DMS114 treated with DMSO at 0.1 percent for 48 hours (cell line): ENCODE results near the gene SH2D5.
"Not testable (repeated sequence)": the region's sequence is repeated elsewhere in the genome, so short reads cannot be mapped to it uniquely, and the experiment has no call there.

Source experiments
- DNase-seq: peaks from one replicate; lab custom pipeline; 2025; ENCODE audit not compliant: unreplicated experiment; lab: John Stamatoyannopoulos, UW

The SH2D5 gene

GRCh38 chr1:20728371-20729154 lies 3.9 kb downstream of the SH2D5 start:
- no peak for DNase-seq

- no peak for DNase-seq
Observed at GRCh38 chr1:20727746-20728316, 4.7 kb downstream of the SH2D5 start.

GRCh38 chr1:20726932-20727745 lies 5.4 kb downstream of the SH2D5 start:
- DNase-seq: no peak

GRCh38 chr1:20726118-20726911 lies 6.2 kb downstream of the SH2D5 start:
- DNase-seq: no peak

- DNase-seq: no peak
Observed at GRCh38 chr1:20725189-20726117, 7.0 kb downstream of the SH2D5 start.

- DNase-seq: no peak
Observed at GRCh38 chr1:20724364-20725188, 7.9 kb downstream of the SH2D5 start.

GRCh38 chr1:20723537-20724363 lies 8.8 kb downstream of the SH2D5 start:
- DNase-seq: no peak

- DNase-seq: no peak
Observed at GRCh38 chr1:20723159-20723536, 9.4 kb downstream of the SH2D5 start.

GRCh38 chr1:20721117-20722061 lies 11.1 kb downstream of the SH2D5 start:
- DNase-seq: no peak

GRCh38 chr1:20720631-20721091 lies 11.8 kb downstream of the SH2D5 start:
- DNase-seq: no peak

GRCh38 chr1:20719871-20720620 lies 12.5 kb downstream of the SH2D5 start:
- DNase-seq: no peak

GRCh38 chr1:20719261-20719660 lies 13.2 kb downstream of the SH2D5 start:
- DNase-seq: no peak

- not testable (repeated sequence) for DNase-seq
Observed at GRCh38 chr1:20718343-20718882, 14.1 kb downstream of the SH2D5 start.

GRCh38 chr1:20717452-20718342 lies 14.8 kb downstream of the SH2D5 start, which contains the start of gene KIF17:
Gene KIF17, minus strand, starts transcription at chr1:20718007. Its CDS starts 301 bp downstream, at chr1:20717706.
- peak; percentile 36 for DNase-seq

GRCh38 chr1:20716232-20716631 lies 16.3 kb downstream of the SH2D5 start:
- DNase-seq: no peak
